Breast epithelium (tissue), 4 donors: ENCODE data around the gene PRKAA1. TPM values are rescaled to one million over a fixed set of nuclear protein-coding genes. Genes with fewer than 3 reads are reported as not detected.
"Not testable (repeated sequence)": the region's sequence is repeated elsewhere in the genome, so short reads cannot be mapped to it uniquely, and the experiment has no call there.

Source experiments
- DNase-seq, 2 donors: peaks; one replicate each; pipeline ENCODE4 v3.0.0-alpha.2; 2019; ENCODE audit warnings: low spot score in 2 of 2
- H3K27ac ChIP-seq, 2 donors: fragments of 200-600 bp; sonication (generic) in 1 of 2; one replicate each; pipeline ENCODE4 v1.5.1; 2016 to 2019; ENCODE audit warnings: mild to moderate bottlenecking in 1 of 2
- H3K27me3 ChIP-seq, 2 donors: fragments of 200-600 bp; sonication (generic) in 1 of 2; one replicate each; pipeline versions ENCODE4 v1.5.1 to v1.6.0; 2017 to 2019; ENCODE audit warnings: control low read depth in 1 of 2, mild to moderate bottlenecking in 1 of 2
- H3K36me3 ChIP-seq: fragments of 200-600 bp; one replicate; pipeline ENCODE4 v1.5.1; 2019
- H3K4me1 ChIP-seq, 2 donors: fragments of 200-600 bp; sonication (generic); one replicate each; pipeline ENCODE4 v1.5.1; 2016 to 2019; ENCODE audit warnings: control low read depth in 1 of 2
- H3K4me3 ChIP-seq, 3 donors: fragments of 200-600 bp; sonication (generic); 1 replicate in 2 of 3; 2 replicates in 1 of 3; pipeline ENCODE4 v1.5.1; 2016 to 2019; ENCODE audit warnings: mild to moderate bottlenecking in 3 of 3, moderate library complexity in 2 of 3
- H3K9me3 ChIP-seq, 2 donors: fragments of 200-600 bp; sonication (generic) in 1 of 2; one replicate each; pipeline ENCODE4 v1.5.1; 2016 to 2019; ENCODE audit warnings: control low read depth in 1 of 2
- POLR2A ChIP-seq: fragments of 450-650 bp; IDR thresholded peaks from one replicate; pipeline ENCODE4 v1.6.1; 2016; ENCODE audit warnings: antibody characterized with exemption, mild to moderate bottlenecking, moderate library complexity
- POLR2AphosphoS5 ChIP-seq, 3 donors: sonication (generic); formaldehyde crosslinking; IDR thresholded peaks; one replicate each; pipeline ENCODE4 v1.6.1; 2017; ENCODE audit warnings: antibody characterized with exemption in 3 of 3
- intact Hi-C: fragments of 100-400 bp; cut with DNase I; formaldehyde crosslinking; loops from one replicate; pipeline ENCODE4 v1.15.1; 2023; ENCODE audit warnings: low total_unique reads
- total RNA-seq, 3 donors: library from RNA; depleted of rRNA; stranded (reverse); fragments of >200 nt; gene quantifications; one replicate each; pipeline ENCODE4 v1.1.0, GENCODE V29; 2016
- TF ChIP-seq, protein P1 (sequence below), 3 donors: fragments of 450-650 bp; IDR thresholded peaks; one replicate each; pipeline ENCODE4 v1.5.1; 2016 to 2017; ENCODE audit warnings: antibody characterized with exemption in 3 of 3, mild to moderate bottlenecking in 3 of 3, moderate library complexity in 3 of 3

The PRKAA1 gene
- total RNA-seq, 3 donors from 2014 or later = 100 to 134 (median 112) TPM

DNA sequence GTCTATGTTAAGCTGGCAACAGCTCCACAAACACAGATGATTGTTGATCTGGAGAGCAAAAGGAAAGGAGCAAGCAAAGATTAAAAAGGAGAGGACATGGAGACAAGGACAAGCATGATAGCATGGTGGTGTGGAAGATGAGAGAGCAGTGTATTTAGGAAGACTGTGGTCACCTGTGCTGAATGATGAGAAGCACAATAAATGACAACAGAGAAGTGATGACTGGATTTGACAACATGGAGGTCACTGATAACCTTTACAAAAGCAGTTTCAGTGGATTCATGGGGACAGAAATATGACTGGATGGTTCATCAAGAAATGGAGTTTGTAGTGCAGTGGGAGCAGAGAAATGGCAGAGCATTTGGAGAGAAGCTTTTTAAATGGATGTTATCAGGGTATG is 62.6 kb downstream of the PRKAA1 start:
- Histone ChIP-seq H3K4me3 (no peak overlapping the region), H3K9me3 (peaks cover 0 to 4% of the 10 kb centered on the region in 2 donors), H3K27me3 (no peaks in the 10 kb centered on the region), H3K27ac (no peak overlapping the region), H3K36me3 (no peaks in the 10 kb centered on the region), H3K4me1 (peaks cover 0 to 5% of the 10 kb centered on the region in 2 donors)
- no peak for DNase-seq
- TF ChIP-seq, protein P1, sequence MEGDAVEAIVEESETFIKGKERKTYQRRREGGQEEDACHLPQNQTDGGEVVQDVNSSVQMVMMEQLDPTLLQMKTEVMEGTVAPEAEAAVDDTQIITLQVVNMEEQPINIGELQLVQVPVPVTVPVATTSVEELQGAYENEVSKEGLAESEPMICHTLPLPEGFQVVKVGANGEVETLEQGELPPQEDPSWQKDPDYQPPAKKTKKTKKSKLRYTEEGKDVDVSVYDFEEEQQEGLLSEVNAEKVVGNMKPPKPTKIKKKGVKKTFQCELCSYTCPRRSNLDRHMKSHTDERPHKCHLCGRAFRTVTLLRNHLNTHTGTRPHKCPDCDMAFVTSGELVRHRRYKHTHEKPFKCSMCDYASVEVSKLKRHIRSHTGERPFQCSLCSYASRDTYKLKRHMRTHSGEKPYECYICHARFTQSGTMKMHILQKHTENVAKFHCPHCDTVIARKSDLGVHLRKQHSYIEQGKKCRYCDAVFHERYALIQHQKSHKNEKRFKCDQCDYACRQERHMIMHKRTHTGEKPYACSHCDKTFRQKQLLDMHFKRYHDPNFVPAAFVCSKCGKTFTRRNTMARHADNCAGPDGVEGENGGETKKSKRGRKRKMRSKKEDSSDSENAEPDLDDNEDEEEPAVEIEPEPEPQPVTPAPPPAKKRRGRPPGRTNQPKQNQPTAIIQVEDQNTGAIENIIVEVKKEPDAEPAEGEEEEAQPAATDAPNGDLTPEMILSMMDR (IDR thresholded peaks at IDR 0.05) = no peak
- TF ChIP-seq POLR2A (no peak), POLR2AphosphoS5 (IDR thresholded peaks at IDR 0.05) (no peak)
- intact Hi-C loops = no loop called here

DNA sequence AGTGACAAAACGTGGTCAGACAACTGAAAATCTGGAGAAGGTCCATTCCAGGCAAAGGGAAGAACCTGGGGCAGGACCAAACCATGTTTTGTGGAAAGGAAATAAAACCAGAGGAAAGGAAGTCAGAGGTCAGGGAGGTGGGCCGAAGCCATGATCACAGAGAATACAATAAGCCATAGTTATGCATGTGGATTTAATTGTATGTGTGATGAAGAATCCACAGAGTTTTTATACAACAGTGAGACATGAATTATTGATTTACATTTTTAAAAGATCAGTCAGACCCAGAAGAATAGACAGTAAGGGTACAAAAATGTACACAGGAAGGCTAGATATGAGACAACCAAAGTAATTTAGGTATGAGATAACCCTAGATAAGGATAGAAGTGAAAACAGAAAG is 63.2 kb downstream of the PRKAA1 start:
- intact Hi-C loops = no loop called here
- no peaks in the 10 kb centered on the region for H3K27me3 ChIP-seq
- DNase-seq = no peak
- H3K4me3 ChIP-seq = no peak overlapping the region
- no peak overlapping the region for H3K27ac ChIP-seq
- H3K4me1 ChIP-seq = peaks cover 0 to 5% of the 10 kb centered on the region in 2 donors
- H3K9me3 ChIP-seq = peaks cover 0 to 4% of the 10 kb centered on the region in 2 donors
- no peaks in the 10 kb centered on the region for H3K36me3 ChIP-seq
- TF ChIP-seq POLR2A = no peak
- TF ChIP-seq, protein P1 (IDR thresholded peaks at IDR 0.05) = no peak
- no peak for TF ChIP-seq POLR2AphosphoS5 (IDR thresholded peaks at IDR 0.05)

DNA sequence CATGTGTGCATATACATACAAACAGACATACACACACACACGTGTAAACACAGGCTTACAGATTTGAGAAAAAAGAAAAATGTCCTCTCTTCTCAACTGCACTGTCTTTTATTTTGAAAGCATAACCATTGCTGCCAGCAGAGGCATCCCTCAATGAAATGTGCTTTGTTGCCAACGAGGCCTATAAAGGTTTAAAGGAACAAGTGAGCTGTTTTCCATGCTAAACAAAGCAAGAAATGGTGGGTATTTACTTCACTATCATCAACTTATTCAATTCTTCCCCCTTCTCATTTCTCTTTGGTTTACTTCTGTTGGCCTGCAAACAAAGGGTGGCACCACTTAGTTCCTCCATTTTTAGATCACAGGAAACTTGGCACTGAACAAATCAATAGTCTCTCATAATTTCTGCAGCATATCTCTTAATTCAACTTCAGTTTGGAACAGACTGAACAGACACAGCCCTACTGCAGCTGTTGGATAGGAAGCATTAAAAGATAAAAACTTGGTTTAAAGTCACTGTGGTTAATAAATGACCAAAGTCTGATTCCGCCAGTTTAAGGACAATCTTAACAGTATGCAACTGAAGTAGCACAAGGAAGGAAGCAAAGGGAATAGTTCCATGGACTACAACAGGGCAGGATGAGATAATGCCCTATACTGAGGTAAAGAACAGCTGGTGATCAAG is 64.2 kb downstream of the PRKAA1 start:
- intact Hi-C loops = no loop called here
- TF ChIP-seq POLR2A = no peak
- no peak for TF ChIP-seq POLR2AphosphoS5 (IDR thresholded peaks at IDR 0.05)
- TF ChIP-seq, protein P1 (IDR thresholded peaks at IDR 0.05) = no peak
- Histone ChIP-seq H3K36me3 (no peaks in the 10 kb centered on the region), H3K9me3 (peaks cover 0 to 4% of the 10 kb centered on the region in 2 donors), H3K4me1 (peaks cover 0 to 5% of the 10 kb centered on the region in 2 donors), H3K27me3 (no peaks in the 10 kb centered on the region), H3K27ac (no peak overlapping the region), H3K4me3 (no peak overlapping the region)
- no peak for DNase-seq

DNA sequence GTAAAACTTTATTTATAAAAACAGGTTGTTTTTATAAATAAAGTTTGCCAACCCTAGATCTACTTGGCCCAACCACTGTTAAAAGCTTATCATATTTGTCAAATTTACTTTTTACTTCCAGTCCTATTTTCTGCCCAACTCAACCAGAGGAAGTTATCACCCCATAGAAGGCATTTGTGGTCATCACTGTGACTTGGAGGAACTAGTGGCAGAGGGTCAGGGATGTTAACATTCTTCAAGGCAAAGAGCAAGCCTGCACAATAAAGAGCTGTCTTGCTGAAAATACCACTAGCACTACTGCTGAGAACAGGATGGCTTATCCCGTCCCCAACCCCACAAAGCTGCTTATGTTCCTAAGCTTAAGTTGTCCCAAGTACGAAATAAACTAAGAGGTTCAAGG is 64.7 kb downstream of the PRKAA1 start:
- TF ChIP-seq POLR2AphosphoS5 (IDR thresholded peaks at IDR 0.05) = no peak
- TF ChIP-seq POLR2A = no peak
- Histone ChIP-seq H3K9me3 (no peaks in the 10 kb centered on the region), H3K27ac (no peak overlapping the region), H3K4me3 (no peak overlapping the region), H3K4me1 (peaks cover 0 to 5% of the 10 kb centered on the region in 2 donors), H3K27me3 (no peaks in the 10 kb centered on the region), H3K36me3 (no peaks in the 10 kb centered on the region)
- intact Hi-C loops = no loop called here
- DNase-seq = no peak

DNA sequence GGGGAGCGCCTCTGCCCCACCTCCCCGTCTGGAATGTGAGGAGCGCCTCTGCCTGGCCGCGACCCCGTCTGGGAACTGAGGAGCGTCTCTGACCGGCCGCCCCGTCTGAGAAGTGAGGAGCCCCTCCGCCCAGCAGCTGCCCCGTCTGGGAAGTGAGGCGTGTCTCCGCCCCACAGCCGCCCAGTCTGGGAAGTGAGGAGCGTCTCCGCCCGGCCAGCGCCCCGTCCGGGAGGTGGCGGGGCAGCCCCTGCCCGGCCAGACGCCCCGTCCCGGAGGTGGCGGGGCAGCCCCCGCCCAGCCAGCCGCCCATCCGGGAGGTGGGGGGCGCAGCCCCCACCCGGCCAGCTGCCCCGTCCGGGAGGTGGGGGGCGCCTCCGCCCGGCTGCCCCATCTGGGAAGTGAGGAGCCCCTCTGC is 75.7 kb downstream of the PRKAA1 start:
- H3K36me3 ChIP-seq, intact Hi-C loops, H3K9me3 ChIP-seq: not testable (repeated sequence)

GRCh38 chr5:40720069-40720468 is 78.1 kb downstream of the PRKAA1 start:
- no peaks in the 10 kb centered on the region for H3K4me1 ChIP-seq
- H3K9me3 ChIP-seq = peaks cover 0 to 6% of the 10 kb centered on the region in 2 donors
- H3K4me3 ChIP-seq = no peak overlapping the region
- H3K27ac ChIP-seq = no peak overlapping the region
- no peaks in the 10 kb centered on the region for H3K36me3 ChIP-seq
- TF ChIP-seq, protein P1 (IDR thresholded peaks at IDR 0.05) = no peak
- TF ChIP-seq POLR2AphosphoS5 (IDR thresholded peaks at IDR 0.05) (no peak), POLR2A (no peak)
- DNase-seq = no peak
- H3K27me3 ChIP-seq = no peaks in the 10 kb centered on the region
- intact Hi-C loops = no loop called here

More for the DNA sequence above, 75.7 kb downstream of the PRKAA1 start:
- H3K27me3 ChIP-seq, H3K4me1 ChIP-seq, DNase-seq, H3K4me3 ChIP-seq, H3K27ac ChIP-seq: not testable (repeated sequence)
